Endometrial microvascular endothelial cells (primary cell): ENCODE results near the gene UCN. TPM values are rescaled to one million over a fixed set of nuclear protein-coding genes. Genes with fewer than 3 reads are reported as not detected.
"Not testable (repeated sequence)": the region's sequence is repeated elsewhere in the genome, so short reads cannot be mapped to it uniquely, and the experiment has no call there.

Experiments
- in situ Hi-C: cut with HindIII; loops from 2 replicates; pipeline ENCODE4 v1.10.0; 2017; ENCODE audit warnings: low sequenced_read_pairs, low pct_unique_long_range_greater_than_20kb; ENCODE audit errors: inconsistent ontology term
- total RNA-seq: library from RNA; depleted of rRNA; stranded (reverse); fragments of >200 nt; gene quantifications from one replicate; pipeline ENCODE4 v1.2.3, GENCODE V29; 2015; ENCODE audit errors: inconsistent ontology term

UCN gene, protein sequence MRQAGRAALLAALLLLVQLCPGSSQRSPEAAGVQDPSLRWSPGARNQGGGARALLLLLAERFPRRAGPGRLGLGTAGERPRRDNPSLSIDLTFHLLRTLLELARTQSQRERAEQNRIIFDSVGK
- total RNA-seq, result not detected

- in situ Hi-C loops, result no loop called here
Measured at GRCh38 chr2:27308359-27308881, at the start of gene UCN. Gene UCN, minus strand, starts transcription at chr2:27308445. Its CDS starts 550 bp downstream, at chr2:27307895.

DNA sequence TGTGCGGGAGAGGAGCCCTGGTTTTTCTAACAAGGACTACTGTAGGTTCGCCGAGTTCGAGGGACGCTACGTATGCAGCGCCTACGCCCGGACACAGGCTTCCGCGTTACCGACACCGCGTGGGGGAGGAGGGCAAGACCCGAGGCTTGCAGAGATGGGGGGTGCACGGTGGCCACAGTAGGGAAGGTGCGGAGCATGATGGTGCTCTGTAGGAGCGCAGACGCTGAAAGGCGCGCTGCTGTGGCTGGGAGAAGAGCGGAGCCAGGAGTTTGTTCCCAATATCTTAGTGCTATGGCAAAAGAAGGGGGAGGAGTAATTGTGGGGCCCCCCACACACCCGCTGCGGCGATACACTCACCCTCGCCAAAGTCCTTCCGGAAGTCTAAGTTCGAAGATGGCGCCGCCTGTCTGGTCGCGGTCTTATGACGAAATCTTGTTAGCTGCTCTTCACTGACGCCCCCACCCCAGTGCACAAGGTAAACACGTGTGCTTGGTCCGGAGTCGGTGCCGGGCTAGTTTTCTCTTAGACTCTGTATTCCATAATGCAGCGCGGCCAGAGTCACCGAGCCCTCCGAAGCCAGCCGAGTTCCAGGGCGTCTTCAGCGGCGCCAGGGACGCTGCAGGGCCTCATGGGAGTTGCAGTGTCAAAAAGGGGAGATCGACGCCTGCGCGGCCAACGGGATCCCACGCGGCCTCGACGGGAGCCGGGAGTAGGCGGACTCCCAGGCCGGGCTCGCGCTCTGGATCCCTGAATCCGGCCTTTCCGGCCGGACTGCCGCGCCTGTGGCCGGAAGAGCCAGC lies 48.3 kb upstream of the UCN start, which contains the start of gene GTF3C2:
TSS of gene GTF3C2 (minus strand) at position 383 of the 800 bp plus-strand sequence. CDS start 13,210 bp downstream, outside the sequence.
- in situ Hi-C loops, result no loop called here

DNA sequence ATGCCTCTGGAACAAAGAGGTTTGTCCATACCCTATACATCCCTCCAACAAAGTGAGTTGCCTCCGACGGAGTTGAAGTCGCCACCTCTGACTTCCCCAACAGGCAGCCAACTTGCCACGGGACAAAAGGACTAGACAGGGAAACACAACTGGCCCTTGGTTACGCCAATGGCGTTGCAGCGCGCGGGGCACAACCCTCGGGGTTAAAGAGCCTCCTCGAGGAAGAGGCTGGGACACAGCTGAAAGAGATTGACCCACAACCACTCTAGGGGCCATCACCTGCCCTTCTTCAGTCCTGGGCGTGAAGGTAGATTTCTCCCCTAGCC lies 47.8 kb upstream of the UCN start:
- in situ Hi-C loops, result no loop called here

DNA sequence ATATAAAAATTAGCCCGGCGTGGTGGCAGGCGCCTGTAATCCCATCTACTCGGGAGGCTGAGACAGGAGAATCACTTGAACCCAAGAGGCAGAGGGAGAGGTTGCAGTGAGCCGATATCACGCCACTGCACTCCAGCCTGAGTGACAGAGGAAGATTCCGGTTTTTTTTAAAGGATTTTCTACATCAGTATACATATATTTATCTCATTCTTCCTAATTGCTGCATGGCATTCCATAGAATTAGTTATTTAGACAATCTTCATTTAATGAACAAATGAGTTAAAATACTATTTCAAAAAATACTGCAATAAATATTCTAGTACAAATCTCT lies 46.3 kb upstream of the UCN start:
- in situ Hi-C loops, result no loop called here

- in situ Hi-C loops, result no loop called here
Measured at GRCh38 chr2:27353762-27354596, 45.7 kb upstream of the UCN start.

GRCh38 chr2:27353386-27353761 lies 45.1 kb upstream of the UCN start:
- in situ Hi-C loops, result not testable (repeated sequence)

- in situ Hi-C loops, result no loop called here
Measured at GRCh38 chr2:27351802-27352598, 43.8 kb upstream of the UCN start.

DNA sequence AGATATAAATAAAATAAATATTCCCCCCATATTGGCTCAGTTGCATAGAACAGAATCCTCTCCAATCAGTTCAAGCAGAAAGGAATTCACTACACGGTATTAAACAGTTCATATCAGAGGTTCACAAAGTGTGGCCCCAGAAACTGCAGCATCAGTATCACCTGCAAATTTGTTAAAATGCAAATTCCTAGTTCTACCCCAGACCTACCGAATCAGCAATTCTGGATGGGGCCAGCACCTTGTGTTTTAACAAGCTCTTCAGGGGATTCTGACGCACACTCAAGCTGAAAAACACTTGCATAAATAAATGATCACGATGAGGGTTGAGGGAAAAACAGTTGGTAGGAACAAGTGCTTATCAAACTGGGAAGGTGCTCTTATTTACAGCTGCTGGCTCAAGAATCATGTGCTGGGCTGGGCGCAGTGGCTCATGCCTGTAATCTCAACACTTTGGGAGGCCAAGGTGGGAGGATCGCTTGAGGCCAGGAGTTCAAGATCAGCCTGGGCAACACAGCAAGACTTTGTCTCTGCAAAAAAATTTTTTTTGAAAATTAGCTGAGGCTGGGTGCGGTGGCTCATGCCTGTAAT lies 42.0 kb upstream of the UCN start:
- in situ Hi-C loops, result no loop called here

DNA sequence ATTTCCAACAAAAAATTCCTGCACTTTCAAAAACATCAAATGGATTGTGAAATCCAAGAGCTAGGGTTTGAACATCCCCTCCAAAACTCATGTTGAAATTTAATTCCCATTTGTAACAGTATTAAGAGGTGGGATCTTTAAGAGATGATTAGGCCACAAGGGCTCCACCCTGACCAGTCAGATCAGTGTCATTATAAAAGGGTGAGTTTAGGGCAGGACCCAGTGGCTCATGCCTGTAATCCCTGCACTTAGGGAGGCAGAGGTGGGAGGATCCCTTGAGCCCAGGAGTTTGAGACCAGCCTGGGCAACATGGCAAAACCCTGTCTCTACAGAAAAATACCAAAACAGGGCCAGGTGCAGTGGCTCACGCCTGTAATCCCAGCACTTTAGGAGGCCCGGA lies 39.4 kb upstream of the UCN start:
- in situ Hi-C loops, result no loop called here

- in situ Hi-C loops, result no loop called here
Measured at GRCh38 chr2:27336173-27336572, 27.9 kb upstream of the UCN start.

DNA sequence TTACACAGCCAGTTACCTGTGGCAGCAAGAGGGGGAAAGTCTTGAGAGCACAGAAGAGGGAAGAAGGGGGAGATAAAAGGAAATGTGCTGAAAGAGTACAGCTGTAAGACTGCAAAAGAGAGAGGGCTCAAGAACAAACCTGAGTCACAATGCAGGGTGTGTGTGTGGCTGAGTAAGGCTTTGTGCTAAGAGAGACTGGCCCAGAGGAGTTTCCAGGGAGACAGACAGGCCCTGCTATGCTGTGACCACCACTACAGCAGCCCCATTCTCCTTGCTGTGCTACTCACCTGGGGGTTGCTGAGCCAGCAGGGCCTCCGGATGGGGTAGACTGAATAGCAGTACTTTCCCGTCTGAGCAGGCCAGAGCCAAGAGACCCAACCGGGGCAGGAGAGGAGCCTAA lies 27.1 kb upstream of the UCN start:
- in situ Hi-C loops, result no loop called here

- in situ Hi-C loops, result no loop called here
Measured at GRCh38 chr2:27324720-27325119, 16.5 kb upstream of the UCN start.

DNA sequence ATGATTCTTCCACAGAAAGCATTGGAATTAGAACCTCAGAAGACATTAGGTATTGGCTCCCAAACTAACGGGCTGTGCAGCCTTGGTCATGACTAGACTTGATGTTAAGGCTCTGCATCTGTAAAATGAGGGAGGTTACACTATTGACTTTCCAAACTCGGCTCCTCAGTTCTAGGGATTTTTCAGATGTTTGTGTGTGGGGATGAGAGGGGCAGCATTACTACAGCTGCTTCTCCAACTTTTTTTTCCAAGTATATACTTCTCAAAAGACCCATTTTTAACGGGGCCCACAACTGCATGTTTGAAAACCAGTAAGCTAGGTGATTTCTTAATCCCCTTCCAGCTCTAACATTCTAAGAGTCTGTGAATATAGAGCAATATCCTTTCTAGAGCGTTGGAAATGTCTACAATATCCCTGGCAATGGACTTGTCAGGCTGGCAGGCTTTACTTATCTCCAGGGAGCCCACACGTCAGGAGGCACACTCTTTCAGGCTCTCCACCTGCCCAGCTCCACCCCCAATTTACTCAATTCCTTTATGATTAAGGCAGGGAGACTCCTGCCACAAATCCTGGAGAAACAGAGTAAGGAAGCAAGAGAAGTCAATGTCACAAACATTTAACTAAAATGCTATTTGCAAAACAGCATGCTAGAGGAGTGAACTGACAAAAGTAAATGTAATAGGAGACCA lies 15.5 kb upstream of the UCN start:
- in situ Hi-C loops, result no loop called here

- in situ Hi-C loops, result no loop called here
Measured at GRCh38 chr2:27322766-27323595, 14.7 kb upstream of the UCN start, which contains the start of gene MPV17. Gene MPV17, minus strand, starts transcription at chr2:27323097. Its CDS starts 580 bp downstream, at chr2:27322517.

DNA sequence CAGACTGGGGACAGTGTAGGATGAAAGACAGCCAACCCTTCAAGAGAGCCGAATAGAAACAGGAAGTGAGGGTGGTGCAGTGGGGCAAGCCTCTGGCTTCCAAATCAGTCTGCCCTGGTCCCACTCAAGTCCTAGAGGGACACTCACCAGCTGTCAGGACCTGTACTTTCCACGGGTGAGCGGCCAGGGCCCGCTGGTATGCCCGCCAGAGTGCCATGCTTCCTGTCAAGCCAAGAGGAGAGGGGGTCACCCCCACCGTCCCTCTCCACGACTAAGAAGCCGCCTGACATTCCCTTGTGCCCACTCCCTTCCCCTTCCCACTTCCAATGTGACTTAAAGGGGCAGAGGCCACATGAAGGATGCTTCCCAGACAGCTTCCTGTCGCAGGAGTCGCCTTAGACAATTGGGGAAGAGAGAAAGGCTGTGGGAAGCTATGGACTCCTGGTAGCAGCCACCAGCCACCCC lies 14.1 kb upstream of the UCN start:
- in situ Hi-C loops, result no loop called here

GRCh38 chr2:27320958-27321543 lies 12.8 kb upstream of the UCN start:
- in situ Hi-C loops, result no loop called here

GRCh38 chr2:27319839-27320238 lies 11.6 kb upstream of the UCN start:
- in situ Hi-C loops, result not testable (repeated sequence)
